HG03196 (cell line): ENCODE measurements around the gene TLR9.
"Not testable (repeated sequence)": the region's sequence is repeated elsewhere in the genome, so short reads cannot be mapped to it uniquely, and the experiment has no call there.

Experiments
- ATAC-seq: cut with Tn5 transposase; IDR thresholded peaks from one replicate; pipeline ENCODE4 v1.9.1; 2021; ENCODE audit not compliant: unreplicated experiment

TLR9 gene

GRCh38 chr3:52197499-52197841, 28.0 kb downstream of the TLR9 start:
- peak; percentile 2 for ATAC-seq

- ATAC-seq = no peak
Measured at GRCh38 chr3:52196977-52197376, 28.5 kb downstream of the TLR9 start.

DNA sequence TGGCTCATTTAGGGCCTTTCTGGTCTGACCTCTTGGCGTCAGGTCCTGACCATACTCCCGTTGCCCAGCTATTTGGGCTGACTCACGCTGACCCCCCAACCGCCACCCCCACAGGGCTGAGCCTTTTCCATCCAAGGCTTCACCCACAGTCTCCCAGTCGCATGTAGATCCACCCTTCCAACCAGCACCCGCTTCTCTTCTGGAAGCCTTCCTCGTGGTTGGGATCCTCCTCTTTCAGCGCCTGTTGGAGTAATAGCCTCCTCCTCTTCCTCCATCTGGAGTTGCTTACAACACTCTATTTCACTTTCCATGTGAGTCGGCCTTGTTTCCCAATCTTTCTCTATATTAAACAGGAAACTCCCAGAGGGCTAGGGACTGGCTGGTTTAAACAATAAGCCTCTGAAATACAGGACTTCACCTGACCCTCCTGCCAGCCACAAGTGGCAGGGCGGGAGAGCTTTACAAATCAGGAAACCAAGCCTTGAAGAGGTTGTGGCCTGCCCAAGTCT, 29.6 kb downstream of the TLR9 start:
- no peak for ATAC-seq

- no peak for ATAC-seq
Measured at GRCh38 chr3:52195291-52195597, 30.2 kb downstream of the TLR9 start.

- ATAC-seq = no peak
Measured at GRCh38 chr3:52194485-52195290, 30.8 kb downstream of the TLR9 start.

DNA sequence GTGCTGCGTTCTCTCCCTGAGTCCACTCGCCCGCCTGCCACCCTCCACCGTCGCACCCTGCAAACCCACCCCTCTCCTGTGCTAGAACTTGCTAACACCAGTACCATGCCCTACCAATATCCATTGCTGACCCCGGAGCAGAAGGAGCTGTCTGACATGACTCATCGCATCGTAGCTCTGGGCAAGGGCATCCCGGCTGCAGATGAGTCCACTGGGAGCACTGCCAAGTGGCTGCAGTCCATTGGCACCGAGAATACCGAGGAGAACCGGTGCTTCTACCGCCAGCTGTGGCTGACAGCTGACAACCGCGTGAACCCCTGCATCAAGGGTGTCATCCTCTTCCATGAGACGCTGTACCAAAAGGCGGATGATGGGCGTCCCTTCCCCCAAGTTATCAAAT, 32.4 kb downstream of the TLR9 start:
- ATAC-seq = no peak

GRCh38 chr3:52191663-52192062, 33.8 kb downstream of the TLR9 start:
- no peak for ATAC-seq

DNA sequence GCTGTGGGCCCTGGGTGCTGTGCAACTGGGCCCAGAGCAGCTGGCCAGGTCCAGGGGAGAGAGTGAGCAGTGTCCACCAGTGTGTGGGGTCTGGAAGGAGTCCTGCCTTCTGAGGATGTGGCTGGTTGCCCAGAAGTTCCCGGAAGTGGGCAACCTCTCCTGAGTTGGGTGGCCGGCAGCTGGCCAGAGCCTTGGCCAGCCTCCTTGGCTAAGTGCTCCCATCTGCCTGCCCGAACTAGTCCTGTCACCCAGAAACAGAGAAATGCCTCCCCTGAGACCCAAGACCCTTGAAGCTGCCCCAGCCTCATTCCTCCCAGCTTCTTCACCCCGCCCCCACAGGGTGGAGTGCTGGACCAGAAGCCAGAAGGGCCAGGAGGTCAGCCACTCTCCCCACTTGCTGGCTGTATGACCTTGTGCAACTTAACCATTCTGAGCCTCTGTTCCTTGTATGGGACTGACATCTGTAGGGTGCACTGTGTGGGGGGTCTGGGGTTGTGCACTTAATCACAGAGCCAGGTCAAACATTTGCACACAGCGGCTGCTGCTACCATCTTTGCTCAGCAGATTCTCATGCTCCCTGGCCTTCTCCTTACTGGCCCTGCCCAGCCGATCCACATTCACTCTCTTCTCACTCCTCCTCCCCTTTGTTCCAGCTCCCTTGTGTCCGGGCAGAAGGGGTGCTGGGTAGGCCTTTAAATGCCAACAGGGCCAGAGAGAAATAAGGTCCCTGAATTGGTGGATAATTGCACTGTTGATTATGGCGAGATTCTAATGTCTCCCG, 35.0 kb downstream of the TLR9 start:
- no peak for ATAC-seq

GRCh38 chr3:52188556-52188955, 36.9 kb downstream of the TLR9 start:
- no peak for ATAC-seq

GRCh38 chr3:52186729-52187128, 38.7 kb downstream of the TLR9 start:
- ATAC-seq = no peak

- ATAC-seq = no peak
Measured at GRCh38 chr3:52185837-52186236, 39.6 kb downstream of the TLR9 start.

DNA sequence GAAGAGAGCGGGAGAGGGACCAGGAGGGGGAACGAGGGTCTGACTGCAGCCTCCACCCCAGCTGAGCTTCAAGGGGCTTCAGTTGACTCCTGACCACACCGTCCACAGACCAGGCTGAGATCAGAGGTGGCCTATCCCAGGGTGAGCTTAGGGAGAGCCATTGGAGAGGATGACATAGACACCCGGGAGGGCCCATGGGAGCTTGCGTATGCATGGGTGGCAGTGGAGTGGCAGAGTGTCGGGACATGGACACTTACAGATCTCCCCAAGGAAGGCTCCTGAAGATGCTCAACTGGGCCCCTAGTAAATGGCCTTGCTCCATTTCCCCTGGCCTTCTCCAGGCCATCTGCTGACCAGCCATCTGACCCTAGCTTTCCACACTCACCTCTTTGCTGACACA, 40.1 kb downstream of the TLR9 start:
- no peak for ATAC-seq

- ATAC-seq = no peak
Measured at GRCh38 chr3:52184690-52185089, 40.8 kb downstream of the TLR9 start.

DNA sequence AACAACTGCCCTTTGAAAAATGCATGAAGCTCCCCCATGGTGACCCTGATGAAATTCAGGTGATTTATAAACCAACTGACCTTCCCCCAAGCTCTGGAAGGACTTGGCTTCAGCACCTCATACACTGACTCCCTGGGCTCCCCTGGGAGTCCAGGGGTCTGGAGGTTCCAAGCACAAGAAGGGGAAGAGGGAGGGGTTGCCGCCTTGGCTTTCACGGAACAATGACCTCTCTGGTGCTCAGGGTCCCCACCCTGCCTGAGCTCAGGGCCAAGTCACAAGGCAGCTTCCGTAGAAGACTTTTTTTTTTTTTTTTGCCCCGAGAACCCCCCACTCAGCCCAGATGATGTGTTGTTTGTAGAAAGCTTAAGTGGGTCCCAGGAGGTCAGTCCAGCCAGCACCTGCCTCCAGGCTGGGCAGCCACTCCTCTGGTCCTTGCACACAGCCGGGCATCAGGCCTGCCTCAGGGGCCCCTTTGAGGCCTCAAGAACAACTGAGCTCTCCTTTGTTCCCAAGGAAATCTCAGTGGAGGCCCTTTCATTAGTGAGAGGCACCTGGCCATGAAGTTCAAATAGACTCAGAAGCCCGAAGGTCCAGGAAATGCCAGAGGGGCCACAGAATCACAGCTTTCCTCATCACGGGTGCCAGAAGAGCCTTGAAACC, 41.5 kb downstream of the TLR9 start:
- ATAC-seq = no peak

DNA sequence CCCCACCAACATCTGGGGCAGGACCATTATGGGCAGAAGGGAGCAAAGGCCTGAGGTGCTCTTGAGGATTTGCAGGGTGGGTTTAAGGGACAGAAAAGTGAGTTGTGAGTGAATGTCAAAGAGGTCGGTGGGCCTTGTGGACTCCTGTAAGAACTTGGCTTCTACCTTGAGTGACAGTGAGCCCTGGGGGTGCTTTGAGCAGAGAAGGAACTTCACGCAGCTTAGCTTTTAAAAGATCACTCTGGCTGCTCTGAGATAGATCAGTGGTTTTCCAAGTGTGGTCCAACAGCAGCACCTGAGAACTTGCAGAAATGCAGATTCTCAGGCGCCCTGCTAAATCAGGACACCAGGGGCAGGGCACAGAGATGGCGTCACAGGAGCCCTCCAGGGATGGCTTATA, 42.8 kb downstream of the TLR9 start:
- no peak for ATAC-seq

DNA sequence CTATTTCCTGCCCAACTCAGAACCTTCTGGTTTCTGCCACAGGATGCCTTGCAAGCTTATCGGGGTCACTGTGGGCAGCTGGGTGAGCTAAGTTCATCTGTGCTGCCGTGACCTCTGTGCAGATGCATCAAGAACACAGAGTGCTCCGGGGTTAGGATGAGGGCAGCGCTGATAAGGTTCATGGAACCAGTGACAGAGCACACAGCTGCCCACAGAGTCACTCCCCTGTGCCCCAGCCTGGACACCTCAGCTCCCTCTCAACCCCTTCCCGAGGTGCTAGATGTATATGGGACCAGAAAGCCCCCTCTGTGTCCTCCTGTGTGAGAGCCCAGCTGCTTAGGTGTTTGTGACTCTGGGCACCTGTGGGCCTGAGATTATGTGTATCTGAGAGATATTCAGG, 43.2 kb downstream of the TLR9 start:
- no peak for ATAC-seq

GRCh38 chr3:52181543-52181942, 43.9 kb downstream of the TLR9 start:
- no peak for ATAC-seq

GRCh38 chr3:52178537-52178936, 46.9 kb downstream of the TLR9 start:
- ATAC-seq = no peak

GRCh38 chr3:52178126-52178525, 47.3 kb downstream of the TLR9 start:
- not testable (repeated sequence) for ATAC-seq

GRCh38 chr3:52177701-52178042, 47.8 kb downstream of the TLR9 start:
- ATAC-seq = no peak

- ATAC-seq = no peak
Measured at GRCh38 chr3:52176951-52177700, 48.3 kb downstream of the TLR9 start.
